CD4-positive, alpha-beta memory T cell (primary cell): ENCODE results near the gene GGCX. TPM values are rescaled to one million over a fixed set of nuclear protein-coding genes. Genes with fewer than 3 reads are reported as not detected.

Source experiments
- CTCF ChIA-PET: fragments of 350-600 bp; sonication (Branson Sonifier 250); formaldehyde crosslinking; loops from one replicate; lab custom pipeline; 2021; ENCODE audit warnings: inconsistent platforms; ENCODE audit not compliant: partially characterized antibody; lab: Charles Lee
- POLR2A ChIA-PET: fragments of 350-600 bp; sonication (Branson Sonifier 250); formaldehyde crosslinking; loops from one replicate; lab custom pipeline; 2021; ENCODE audit not compliant: partially characterized antibody; lab: Charles Lee
- DNase-seq, 5 donors: peaks; one replicate each; pipeline versions ENCODE4 v3.0.0 to v3.0.0-alpha.2; 2020 to 2022; ENCODE audit warnings: mixed read lengths in 1 of 5
- H3K27ac ChIP-seq: one replicate; pipeline ENCODE4 v1.7.0; 2013; ENCODE audit warnings: low read depth, low read length
- H3K27me3 ChIP-seq: 2 replicates; pipeline ENCODE4 v1.7.0; 2013; ENCODE audit warnings: mild to moderate bottlenecking, low read length, moderate library complexity; ENCODE audit not compliant: insufficient read depth
- H3K36me3 ChIP-seq: 2 replicates; pipeline ENCODE4 v1.7.0; 2013; ENCODE audit warnings: mild to moderate bottlenecking, low read length, moderate library complexity; ENCODE audit not compliant: insufficient read depth
- H3K4me1 ChIP-seq: 2 replicates; pipeline ENCODE4 v1.7.0; 2013; ENCODE audit warnings: mild to moderate bottlenecking, low read length, moderate library complexity; ENCODE audit not compliant: insufficient read depth
- H3K4me3 ChIP-seq, 2 donors: one replicate each; pipeline ENCODE4 v1.7.0; 2013; ENCODE audit warnings: low read length in 2 of 2, mild to moderate bottlenecking in 1 of 2
- H3K9me3 ChIP-seq, 2 donors: one replicate each; pipeline ENCODE4 v1.7.0; 2013; ENCODE audit warnings: low read length in 2 of 2, control low read depth in 1 of 2; ENCODE audit not compliant: control insufficient read depth in 1 of 2
- H3K27ac Mint-ChIP-seq, 7 donors: one replicate each; pipeline ENCODE4 v1.8.0; 2020 to 2021; ENCODE audit warnings: mixed read lengths in 7 of 7, mild to moderate bottlenecking in 6 of 7, inconsistent platforms in 3 of 7, moderate library complexity in 3 of 7
- H3K27me3 Mint-ChIP-seq, 2 donors: one replicate each; pipeline ENCODE4 v1.8.0; 2020 to 2021; ENCODE audit warnings: mixed read lengths in 2 of 2
- H3K36me3 Mint-ChIP-seq, 2 donors: one replicate each; pipeline ENCODE4 v1.8.0; 2020 to 2021; ENCODE audit warnings: mixed read lengths in 2 of 2, inconsistent platforms in 1 of 2, mild to moderate bottlenecking in 1 of 2
- H3K4me1 Mint-ChIP-seq, 4 donors: one replicate each; pipeline ENCODE4 v1.8.0; 2020 to 2021; ENCODE audit warnings: mixed read lengths in 4 of 4, mild to moderate bottlenecking in 1 of 4
- H3K4me3 Mint-ChIP-seq, 8 donors: one replicate each; pipeline ENCODE4 v1.8.0; 2020 to 2021; ENCODE audit warnings: mixed read lengths in 8 of 8, mild to moderate bottlenecking in 7 of 8, moderate library complexity in 6 of 8, inconsistent platforms in 3 of 8
- H3K9me3 Mint-ChIP-seq, 8 donors: one replicate each; pipeline ENCODE4 v1.8.0; 2020 to 2021; ENCODE audit warnings: mixed read lengths in 8 of 8, mild to moderate bottlenecking in 5 of 8, inconsistent platforms in 3 of 8, moderate library complexity in 1 of 8
- intact Hi-C: fragments of 100-400 bp; cut with micrococcal nuclease; formaldehyde crosslinking; loops from one replicate; pipeline ENCODE4 v1.15.1; 2023
- polyA plus RNA-seq, 2 donors: library from polyadenylated mRNA; unstranded; fragments of 300-500 nt; fragmentation: Illumina TruSeq; gene quantifications; one replicate each; pipeline ENCODE4 v1.2.3, GENCODE V29; 2021
- total RNA-seq, 2 experiments: library from RNA; stranded (reverse); gene quantifications; one replicate each; pipeline ENCODE4 v1.2.3, GENCODE V29; 2021

The GGCX gene
- total and polyA plus RNA-seq, 4 experiments from 2014 or later, result 8.4 to 38.1 (median 19.7) TPM

DNA sequence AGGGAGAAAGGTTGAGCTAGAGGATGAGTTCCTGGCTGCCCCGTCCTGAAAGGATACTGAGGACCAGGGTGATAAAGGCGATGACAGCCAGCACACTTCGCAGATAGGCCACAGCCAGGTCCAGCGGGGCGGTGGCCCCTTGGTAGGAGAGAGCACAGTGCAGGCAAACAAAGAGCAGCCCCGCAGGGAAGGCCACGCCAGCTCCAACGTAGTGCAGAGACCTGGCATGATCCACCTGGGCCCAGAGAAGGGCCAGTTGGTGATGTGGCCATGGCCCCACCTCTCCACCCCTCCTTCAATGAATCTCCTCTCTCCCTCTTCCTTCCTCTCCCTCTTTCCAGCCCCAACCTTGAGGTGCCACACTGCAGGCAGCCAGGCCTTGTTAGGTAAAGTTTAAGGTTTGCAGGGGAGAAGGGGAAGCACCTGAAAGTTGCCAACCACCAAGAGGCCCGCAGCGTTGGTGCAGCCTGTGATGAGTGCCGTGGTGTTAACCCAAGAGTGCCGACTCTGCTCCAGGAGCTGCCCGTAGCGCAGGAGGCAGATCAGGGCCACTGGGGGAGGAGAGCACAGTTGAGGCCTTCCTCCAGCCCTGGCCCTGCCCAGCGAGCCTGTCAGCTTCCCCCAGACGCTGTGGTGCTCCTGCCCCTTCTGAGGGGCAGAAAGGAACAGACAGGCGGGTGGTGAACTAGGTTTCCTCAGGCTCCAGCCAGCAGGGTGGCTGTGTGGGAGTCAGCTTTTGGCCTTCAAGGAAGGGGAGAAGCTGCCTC is 38.4 kb upstream of the GGCX start:
- Mint-ChIP-seq H3K36me3 (peaks cover 0 to 38% of the 10 kb centered on the region in 2 donors), H3K4me3 (peak overlapping the region in 2 of 8 donors; percentile 30 to 41), H3K27ac (peak overlapping the region in 4 of 7 donors; percentile 36 to 75 (median 72)), H3K27me3 (no peaks in the 10 kb centered on the region), H3K4me1 (peaks cover 23 to 66% (median 42%) of the 10 kb centered on the region in 4 donors), H3K9me3 (peaks cover 0 to 3% (median 0%) of the 10 kb centered on the region in 8 donors)
- ChIA-PET POLR2A (interaction anchor here (1.6 to 8.8 kb wide), 7 partner anchors 7 to 61 kb away, joined by 5 to 86 read pairs (median 6); partner anchors contain the start of genes C2orf68, GGCX, MAT2A and USP39), CTCF (interaction anchor here (1.3 to 2.1 kb wide), 2 partner anchors 9 to 37 kb away, joined by 3 to 8 read pairs; no protein-coding TSS in a partner anchor)
- no peaks in the 10 kb centered on the region for H3K27me3 ChIP-seq
- no peak overlapping the region for H3K4me3 ChIP-seq
- no peak overlapping the region for H3K27ac ChIP-seq
- peaks cover 11% of the 10 kb centered on the region for H3K36me3 ChIP-seq
- H3K4me1 ChIP-seq, result peaks cover 45% of the 10 kb centered on the region
- intact Hi-C loops, result loop anchor here (5.0 kb wide), 2 partner anchors 162 to 843 kb away; partner anchors contain the start of gene KDM3A
- no peak for DNase-seq
- H3K9me3 ChIP-seq, result no peaks in the 10 kb centered on the region

DNA sequence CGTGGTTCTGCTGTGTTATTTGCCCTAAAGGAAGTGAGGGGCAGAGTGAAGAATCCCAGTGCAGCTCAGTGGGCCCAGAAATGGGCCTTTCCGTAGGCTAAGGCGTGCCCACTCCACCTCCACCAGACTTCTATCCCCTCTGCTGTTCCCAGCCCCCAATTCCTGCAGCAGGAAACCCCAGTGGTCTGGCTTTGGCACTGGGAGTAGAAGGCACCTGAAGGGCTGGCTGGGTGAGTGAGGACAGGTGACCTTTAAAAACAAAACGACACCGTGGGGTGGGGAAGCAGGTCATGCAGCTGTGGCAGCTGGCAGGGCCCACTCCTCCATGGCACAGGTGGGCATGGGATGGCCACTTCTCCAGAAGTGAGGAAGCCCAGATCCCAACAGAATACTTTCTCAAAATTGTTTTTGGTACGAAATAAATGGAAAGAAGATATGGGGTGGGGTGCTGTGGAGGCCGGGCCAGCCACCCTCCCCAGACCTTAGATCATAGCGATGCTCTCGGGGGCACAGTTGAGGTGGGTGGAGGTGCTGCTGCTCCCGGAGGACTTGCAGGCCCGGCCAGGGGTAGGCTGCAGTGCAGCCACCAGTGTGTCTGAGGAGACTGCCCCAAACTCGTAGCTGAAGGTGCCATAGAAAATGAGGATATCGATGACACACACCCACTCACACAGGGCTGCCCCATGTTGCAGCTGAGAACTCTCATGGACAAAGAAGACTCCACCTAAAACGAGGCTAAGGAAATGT is 37.5 kb upstream of the GGCX start:
- no peaks in the 10 kb centered on the region for H3K27me3 ChIP-seq
- Mint-ChIP-seq H3K4me3 (no peak overlapping the region), H3K4me1 (peaks cover 29 to 68% (median 44%) of the 10 kb centered on the region in 4 donors), H3K27ac (peak overlapping the region in 3 of 7 donors; percentile 2 to 75 (median 11)), H3K9me3 (peaks cover 0 to 3% (median 0%) of the 10 kb centered on the region in 8 donors), H3K36me3 (peaks cover 0 to 37% of the 10 kb centered on the region in 2 donors), H3K27me3 (no peaks in the 10 kb centered on the region)
- no peak for DNase-seq
- H3K36me3 ChIP-seq, result peaks cover 11% of the 10 kb centered on the region
- intact Hi-C loops, result loop anchor here (5.0 kb wide), 1 partner anchor 161 kb away; no protein-coding TSS in a partner anchor
- peaks cover 44% of the 10 kb centered on the region for H3K4me1 ChIP-seq
- ChIA-PET POLR2A (interaction anchor here (1.6 to 8.8 kb wide), 3 partner anchors 15 to 21 kb away, joined by 5 to 86 read pairs (median 6); partner anchors contain the start of genes C2orf68, USP39 and VAMP8), CTCF (interaction anchor here (2.1 kb wide), 1 partner anchor 38 kb away, joined by 8 read pairs; no protein-coding TSS in a partner anchor)
- no peaks in the 10 kb centered on the region for H3K9me3 ChIP-seq
- no peak overlapping the region for H3K27ac ChIP-seq
- no peak overlapping the region for H3K4me3 ChIP-seq

DNA sequence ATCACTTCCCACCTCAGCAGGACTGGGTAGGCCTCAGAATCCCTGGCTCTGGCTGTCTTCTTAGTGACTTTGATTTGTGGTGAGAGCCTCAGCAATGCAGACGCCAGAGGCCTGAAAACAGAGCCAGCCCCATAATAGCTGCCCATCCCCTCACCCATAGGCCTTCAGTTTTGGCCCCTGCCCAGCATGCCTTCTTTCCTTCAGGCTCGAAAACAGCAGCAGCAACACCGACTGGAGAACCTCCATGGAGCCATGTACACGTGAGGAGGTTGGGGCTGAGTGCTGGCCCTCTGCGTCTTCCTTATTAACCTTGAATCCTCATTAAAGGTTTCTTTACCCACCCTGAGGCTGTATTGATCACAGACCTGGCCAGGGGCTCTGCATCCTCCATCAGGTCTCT is 35.9 kb upstream of the GGCX start:
- ChIA-PET CTCF (interaction anchor here (0.9 kb wide), 1 partner anchor 14 kb away, joined by 4 read pairs; the partner anchor contains the start of gene C2orf68), POLR2A (interaction anchor here (0.6 to 5.7 kb wide), 9 partner anchors 8 to 178 kb away, joined by 3 to 71 read pairs (median 30); partner anchors contain the start of genes C2orf68, GGCX, MAT2A and SH2D6)
- Histone ChIP-seq H3K4me3 (no peak overlapping the region), H3K27me3 (no peaks in the 10 kb centered on the region), H3K36me3 (peaks cover 11% of the 10 kb centered on the region), H3K4me1 (peaks cover 35% of the 10 kb centered on the region), H3K9me3 (no peaks in the 10 kb centered on the region), H3K27ac (no peak overlapping the region)
- no peak for DNase-seq
- Mint-ChIP-seq H3K36me3 (peaks cover 0 to 34% of the 10 kb centered on the region in 2 donors), H3K27ac (peak overlapping the region in 4 of 7 donors; percentile 35 to 97 (median 78)), H3K4me1 (peaks cover 27 to 58% (median 38%) of the 10 kb centered on the region in 4 donors), H3K9me3 (peaks cover 0 to 1% (median 0%) of the 10 kb centered on the region in 8 donors), H3K27me3 (no peaks in the 10 kb centered on the region), H3K4me3 (peak overlapping the region in 6 of 8 donors; percentile 51 to 98 (median 96))
- intact Hi-C loops, result loop anchor here (5.0 kb wide), 1 partner anchor 160 kb away; no protein-coding TSS in a partner anchor

DNA sequence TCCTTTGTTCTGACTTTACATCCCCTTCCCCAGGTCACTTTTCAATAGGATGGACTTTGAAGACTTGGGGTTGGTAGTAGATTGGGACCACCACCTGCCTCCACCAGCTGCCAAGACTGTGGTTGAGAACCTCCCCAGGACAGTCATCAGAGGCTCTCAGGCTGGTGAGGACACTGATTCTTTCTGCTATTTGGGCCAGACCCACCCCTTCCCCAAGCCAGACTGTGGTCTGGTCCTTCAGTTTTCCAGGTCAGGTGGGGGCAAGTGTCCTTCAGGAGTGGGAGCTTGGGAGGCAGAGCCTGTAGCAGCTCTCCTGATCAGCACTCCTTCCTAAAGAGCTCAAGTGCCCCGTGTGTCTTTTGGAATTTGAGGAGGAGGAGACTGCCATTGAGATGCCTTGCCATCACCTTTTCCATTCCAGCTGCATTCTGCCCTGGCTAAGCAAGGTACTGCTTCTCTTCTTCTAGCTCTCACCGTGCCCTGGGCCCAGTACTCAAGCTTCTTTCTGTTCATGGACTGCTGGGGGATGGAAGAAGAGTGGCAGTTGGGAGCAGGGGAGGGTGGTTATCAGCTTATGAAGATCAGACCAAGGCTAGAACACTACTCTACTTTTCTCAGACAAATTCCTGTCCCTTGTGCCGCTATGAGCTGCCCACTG is 35.3 kb upstream of the GGCX start:
- Mint-ChIP-seq H3K9me3 (peaks cover 0 to 1% (median 0%) of the 10 kb centered on the region in 8 donors), H3K4me3 (peak overlapping the region; percentile 51 to 98 (median 97)), H3K4me1 (peaks cover 25 to 53% (median 35%) of the 10 kb centered on the region in 4 donors), H3K36me3 (peaks cover 0 to 34% of the 10 kb centered on the region in 2 donors), H3K27me3 (no peaks in the 10 kb centered on the region), H3K27ac (peak overlapping the region; percentile 13 to 98 (median 96))
- no peak for DNase-seq
- Histone ChIP-seq H3K4me3 (peak overlapping the region; percentile 49 to 96), H3K27ac (peak overlapping the region; percentile 86), H3K9me3 (no peaks in the 10 kb centered on the region), H3K27me3 (no peaks in the 10 kb centered on the region), H3K4me1 (peaks cover 30% of the 10 kb centered on the region), H3K36me3 (peaks cover 11% of the 10 kb centered on the region)
- ChIA-PET POLR2A (interaction anchor here (0.6 to 5.7 kb wide), 17 partner anchors 9 to 291 kb away, joined by 3 to 71 read pairs (median 21); partner anchors contain the start of genes C2orf68, ELMOD3, GGCX and MAT2A), CTCF (interaction anchor here (0.7 to 0.9 kb wide), 2 partner anchors 15 to 41 kb away, joined by 3 to 4 read pairs; partner anchors contain the start of gene C2orf68)
- intact Hi-C loops, result loop anchor here (5.0 kb wide), 1 partner anchor 159 kb away; no protein-coding TSS in a partner anchor

DNA sequence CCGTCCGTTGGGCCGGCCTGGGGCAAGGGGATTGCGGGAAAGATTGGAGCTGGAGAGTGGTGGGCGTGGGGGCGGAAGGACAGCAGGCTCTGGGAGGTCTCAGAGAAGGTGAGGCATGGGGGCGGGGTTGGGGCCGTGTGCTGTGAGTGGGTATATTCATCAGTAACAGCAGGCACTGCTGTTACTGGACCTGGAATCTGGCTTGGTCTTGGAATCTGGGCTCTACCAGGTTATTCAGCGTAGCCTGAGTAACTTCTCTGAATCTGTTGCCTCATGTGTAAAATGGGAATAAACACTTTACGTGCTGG is 34.7 kb upstream of the GGCX start:
- Mint-ChIP-seq H3K9me3 (peaks cover 0 to 1% (median 0%) of the 10 kb centered on the region in 8 donors), H3K27ac (peak overlapping the region; percentile 95 to 99 (median 97)), H3K4me1 (peaks cover 25 to 47% (median 32%) of the 10 kb centered on the region in 4 donors), H3K27me3 (no peaks in the 10 kb centered on the region), H3K36me3 (peaks cover 0 to 34% of the 10 kb centered on the region in 2 donors), H3K4me3 (peak overlapping the region; percentile 96 to 99 (median 98))
- Histone ChIP-seq H3K27ac (peak overlapping the region; percentile 86), H3K4me1 (peaks cover 26% of the 10 kb centered on the region), H3K36me3 (peaks cover 11% of the 10 kb centered on the region), H3K27me3 (no peaks in the 10 kb centered on the region), H3K4me3 (peak overlapping the region; percentile 49 to 96), H3K9me3 (no peaks in the 10 kb centered on the region)
- intact Hi-C loops, result loop anchor here (5.0 kb wide), 1 partner anchor 159 kb away; no protein-coding TSS in a partner anchor
- ChIA-PET POLR2A (interaction anchor here (0.8 to 5.7 kb wide), 18 partner anchors 10 to 292 kb away, joined by 3 to 71 read pairs (median 16); partner anchors contain the start of genes C2orf68, ELMOD3, GGCX and MAT2A), CTCF (interaction anchor here (1.1 to 3.0 kb wide), 3 partner anchors 20 to 176 kb away, joined by 3 to 15 read pairs (median 3); partner anchors contain the start of gene USP39)
- no peak for DNase-seq
